Transverse colon (tissue), 3 donors: ENCODE data around the gene MYL4.

Source experiments
- EP300 ChIP-seq: sonication (generic); formaldehyde crosslinking; IDR thresholded peaks from one replicate; pipeline ENCODE4 v1.6.1; 2017; ENCODE audit warnings: antibody characterized with exemption, low read depth
- POLR2A ChIP-seq: fragments of 450-650 bp; IDR thresholded peaks from one replicate; pipeline ENCODE4 v1.6.1; 2016; ENCODE audit warnings: antibody characterized with exemption, mild to moderate bottlenecking, moderate library complexity
- TF ChIP-seq, protein P1 (sequence below), 5 experiments: fragments of 200-600 bp in 3 of 5; fragments of 450-650 bp in 2 of 5; sonication (generic) in 3 of 5; IDR thresholded peaks; 1 replicate in 2 of 5; 2 replicates in 3 of 5; pipeline ENCODE4 v1.5.1; 2016 to 2017; ENCODE audit warnings: antibody characterized with exemption in 5 of 5, inconsistent platforms in 3 of 5, mild to moderate bottlenecking in 2 of 5, moderate library complexity in 1 of 5

- TF ChIP-seq, protein P1, sequence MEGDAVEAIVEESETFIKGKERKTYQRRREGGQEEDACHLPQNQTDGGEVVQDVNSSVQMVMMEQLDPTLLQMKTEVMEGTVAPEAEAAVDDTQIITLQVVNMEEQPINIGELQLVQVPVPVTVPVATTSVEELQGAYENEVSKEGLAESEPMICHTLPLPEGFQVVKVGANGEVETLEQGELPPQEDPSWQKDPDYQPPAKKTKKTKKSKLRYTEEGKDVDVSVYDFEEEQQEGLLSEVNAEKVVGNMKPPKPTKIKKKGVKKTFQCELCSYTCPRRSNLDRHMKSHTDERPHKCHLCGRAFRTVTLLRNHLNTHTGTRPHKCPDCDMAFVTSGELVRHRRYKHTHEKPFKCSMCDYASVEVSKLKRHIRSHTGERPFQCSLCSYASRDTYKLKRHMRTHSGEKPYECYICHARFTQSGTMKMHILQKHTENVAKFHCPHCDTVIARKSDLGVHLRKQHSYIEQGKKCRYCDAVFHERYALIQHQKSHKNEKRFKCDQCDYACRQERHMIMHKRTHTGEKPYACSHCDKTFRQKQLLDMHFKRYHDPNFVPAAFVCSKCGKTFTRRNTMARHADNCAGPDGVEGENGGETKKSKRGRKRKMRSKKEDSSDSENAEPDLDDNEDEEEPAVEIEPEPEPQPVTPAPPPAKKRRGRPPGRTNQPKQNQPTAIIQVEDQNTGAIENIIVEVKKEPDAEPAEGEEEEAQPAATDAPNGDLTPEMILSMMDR (IDR thresholded peaks at IDR 0.05) = no peak
- TF ChIP-seq POLR2A = no peak
- no peak for TF ChIP-seq EP300
Observed at GRCh38 chr17:47197821-47198220, 11.3 kb upstream of the MYL4 start.
